Activated CD8-positive, alpha-beta memory T cell treated with anti-CD3 and anti-CD28 coated beads, Interleukin-2, amount 10 ng/mL, durations not matched to agents 7 days and 5 days (primary cell): ENCODE measurements around the gene CERK. TPM values are rescaled to one million over a fixed set of nuclear protein-coding genes. Genes with fewer than 3 reads are reported as not detected.
A peak's percentile ranks its signal among the peaks of the same experiment; 100 is the strongest.
"Not testable (repeated sequence)": the region's sequence is repeated elsewhere in the genome, so short reads cannot be mapped to it uniquely, and the experiment has no call there.

Source experiments
- ATAC-seq: fragments of 150-1000 bp; cut with Tn5 transposase; one replicate; pipeline ENCODE4 v1.10.0; 2021; ENCODE audit warnings: moderate library complexity
- CTCF ChIA-PET: fragments of 350-600 bp; sonication (Branson Sonifier 250); formaldehyde crosslinking; loops from one replicate; lab custom pipeline; 2021; ENCODE audit warnings: antibody characterized with exemption; lab: Charles Lee
- DNase-seq: peaks from one replicate; pipeline ENCODE4 v3.0.0-alpha.2; 2020
- H3K27ac Mint-ChIP-seq: one replicate; pipeline ENCODE4 v1.8.0; 2021; ENCODE audit warnings: mild to moderate bottlenecking, mixed read lengths
- H3K27me3 Mint-ChIP-seq: one replicate; pipeline ENCODE4 v1.8.0; 2021; ENCODE audit warnings: mixed read lengths
- H3K36me3 Mint-ChIP-seq: one replicate; pipeline ENCODE4 v1.8.0; 2021; ENCODE audit warnings: mild to moderate bottlenecking, mixed read lengths
- H3K4me1 Mint-ChIP-seq: one replicate; pipeline ENCODE4 v1.8.0; 2021; ENCODE audit warnings: mixed read lengths
- H3K4me3 Mint-ChIP-seq: one replicate; pipeline ENCODE4 v1.8.0; 2021; ENCODE audit warnings: mild to moderate bottlenecking, moderate library complexity, mixed read lengths
- H3K9me3 Mint-ChIP-seq: one replicate; pipeline ENCODE4 v1.8.0; 2022; ENCODE audit warnings: low read depth, mixed read lengths
- total RNA-seq, 2 experiments: library from RNA; stranded (reverse); gene quantifications; one replicate each; pipeline ENCODE4 v1.2.3, GENCODE V29; 2021

The CERK gene
- 10 to 100 TPM; 53.3 to 59.7 TPM for total RNA-seq

- peak; percentile 69 for DNase-seq
Measured at GRCh38 chr22:46737976-46738646, at the start of gene CERK. Gene CERK (minus strand): TSS chr22:46738252. CDS start chr22:46738148, 104 bp downstream.

GRCh38 chr22:46783721-46784120 is 45.7 kb upstream of the CERK start:
- CTCF ChIA-PET, result interaction anchor here (1.3 to 1.5 kb wide), 2 partner anchors 20 to 35 kb away, joined by 3 to 4 read pairs; no protein-coding TSS in a partner anchor
- Mint-ChIP-seq H3K4me1 (peaks cover 14% of the 10 kb centered on the region), H3K4me3 (no peak overlapping the region), H3K27ac (no peak overlapping the region), H3K9me3 (no peaks in the 10 kb centered on the region), H3K27me3 (no peaks in the 10 kb centered on the region), H3K36me3 (peaks cover 4% of the 10 kb centered on the region)
- no peak for ATAC-seq
- DNase-seq, result no peak

More at GRCh38 chr22:46737976-46738646, at the start of gene CERK:
- Mint-ChIP-seq H3K27me3 (no peaks in the 10 kb centered on the region), H3K36me3 (peaks cover 16% of the 10 kb centered on the region), H3K4me1 (peaks cover 33% of the 10 kb centered on the region), H3K9me3 (peaks cover 5% of the 10 kb centered on the region), H3K4me3 (peak within 1 kb of the TSS; percentile 86), H3K27ac (peak within 1 kb of the TSS; percentile 92)
- CTCF ChIA-PET, result interaction anchor here (1.1 to 1.4 kb wide), 2 partner anchors 20 to 21 kb away, joined by 3 read pairs; no protein-coding TSS in a partner anchor
- ATAC-seq, result peak; percentile 66

- H3K36me3 Mint-ChIP-seq, CTCF ChIA-PET, H3K27ac Mint-ChIP-seq, H3K27me3 Mint-ChIP-seq, H3K9me3 Mint-ChIP-seq, ATAC-seq, H3K4me1 Mint-ChIP-seq, H3K4me3 Mint-ChIP-seq, DNase-seq: not testable (repeated sequence)
Measured at GRCh38 chr22:46782200-46782599, 44.1 kb upstream of the CERK start.

- CTCF ChIA-PET, result interaction anchor here (0.7 to 1.1 kb wide), 4 partner anchors 14 to 427 kb away, joined by 3 to 4 read pairs (median 3); no protein-coding TSS in a partner anchor
- DNase-seq (no peak), ATAC-seq (no peak)
- Mint-ChIP-seq H3K4me1 (peaks cover 18% of the 10 kb centered on the region), H3K4me3 (no peak overlapping the region), H3K27ac (no peak overlapping the region), H3K36me3 (no peaks in the 10 kb centered on the region), H3K27me3 (no peaks in the 10 kb centered on the region), H3K9me3 (no peaks in the 10 kb centered on the region)
Measured at GRCh38 chr22:46781291-46781690, 43.2 kb upstream of the CERK start.

- Mint-ChIP-seq H3K27ac (no peak overlapping the region), H3K36me3 (no peaks in the 10 kb centered on the region), H3K4me1 (peaks cover 26% of the 10 kb centered on the region), H3K27me3 (no peaks in the 10 kb centered on the region), H3K4me3 (no peak overlapping the region), H3K9me3 (no peaks in the 10 kb centered on the region)
- ATAC-seq (no peak), DNase-seq (no peak)
- CTCF ChIA-PET, result interaction anchor here (0.8 to 1.5 kb wide), 4 partner anchors 15 to 32 kb away, joined by 3 to 5 read pairs (median 4); no protein-coding TSS in a partner anchor
Measured at GRCh38 chr22:46780453-46780852, 42.4 kb upstream of the CERK start.

- Mint-ChIP-seq H3K4me3 (no peak overlapping the region), H3K27me3 (no peaks in the 10 kb centered on the region), H3K27ac (no peak overlapping the region), H3K9me3 (no peaks in the 10 kb centered on the region), H3K36me3 (no peaks in the 10 kb centered on the region), H3K4me1 (peaks cover 34% of the 10 kb centered on the region)
- CTCF ChIA-PET, result interaction anchor here (1.5 kb wide), 1 partner anchor 19 kb away, joined by 5 read pairs; no protein-coding TSS in a partner anchor
- ATAC-seq (no peak), DNase-seq (no peak)
Measured at GRCh38 chr22:46779651-46780050, 41.6 kb upstream of the CERK start.

GRCh38 chr22:46779023-46779422 is 41.0 kb upstream of the CERK start:
- CTCF ChIA-PET, result interaction anchor here (1.5 kb wide), 1 partner anchor 20 kb away, joined by 5 read pairs; no protein-coding TSS in a partner anchor
- peaks cover 39% of the 10 kb centered on the region for H3K4me1 Mint-ChIP-seq
- no peak for ATAC-seq
- H3K9me3 Mint-ChIP-seq, result no peaks in the 10 kb centered on the region
- H3K4me3 Mint-ChIP-seq, result no peak overlapping the region
- H3K27me3 Mint-ChIP-seq, result no peaks in the 10 kb centered on the region
- DNase-seq, result no peak
- no peak overlapping the region for H3K27ac Mint-ChIP-seq
- no peaks in the 10 kb centered on the region for H3K36me3 Mint-ChIP-seq

- ATAC-seq, result no peak
- H3K27me3 Mint-ChIP-seq, result no peaks in the 10 kb centered on the region
Measured at GRCh38 chr22:46777609-46777970, 39.5 kb upstream of the CERK start.

GRCh38 chr22:46776876-46777608 is 39.0 kb upstream of the CERK start:
- DNase-seq, result no peak
- CTCF ChIA-PET, result interaction anchor here (1.4 to 1.9 kb wide), 2 partner anchors 16 to 26 kb away, joined by 3 to 5 read pairs; no protein-coding TSS in a partner anchor
- Mint-ChIP-seq H3K4me3 (peak overlapping the region; percentile 68), H3K4me1 (peaks cover 53% of the 10 kb centered on the region), H3K27ac (peak overlapping the region; percentile 88), H3K9me3 (no peaks in the 10 kb centered on the region), H3K36me3 (no peaks in the 10 kb centered on the region), H3K27me3 (no peaks in the 10 kb centered on the region)
- ATAC-seq, result no peak

More at GRCh38 chr22:46777609-46777970, 39.5 kb upstream of the CERK start:
- Mint-ChIP-seq H3K4me3 (peak overlapping the region; percentile 68), H3K36me3 (no peaks in the 10 kb centered on the region), H3K27ac (peak overlapping the region; percentile 88), H3K9me3 (no peaks in the 10 kb centered on the region), H3K4me1 (peaks cover 53% of the 10 kb centered on the region)
- DNase-seq, result no peak
- CTCF ChIA-PET, result interaction anchor here (0.9 to 1.9 kb wide), 2 partner anchors 21 to 26 kb away, joined by 3 to 5 read pairs; no protein-coding TSS in a partner anchor

- Mint-ChIP-seq H3K36me3 (peaks cover 2% of the 10 kb centered on the region), H3K4me3 (peak overlapping the region; percentile 68), H3K4me1 (peaks cover 53% of the 10 kb centered on the region), H3K27ac (peak overlapping the region; percentile 88), H3K27me3 (no peaks in the 10 kb centered on the region), H3K9me3 (no peaks in the 10 kb centered on the region)
- no peak for ATAC-seq
- CTCF ChIA-PET, result interaction anchor here (1.0 to 1.4 kb wide), 2 partner anchors 15 to 23 kb away, joined by 3 read pairs; no protein-coding TSS in a partner anchor
- DNase-seq, result no peak
Measured at GRCh38 chr22:46775850-46776826, 38.1 kb upstream of the CERK start.

GRCh38 chr22:46774980-46775849 is 37.2 kb upstream of the CERK start:
- DNase-seq, result no peak
- Mint-ChIP-seq H3K9me3 (no peaks in the 10 kb centered on the region), H3K36me3 (peaks cover 5% of the 10 kb centered on the region), H3K27ac (peak overlapping the region; percentile 88), H3K4me3 (peak overlapping the region; percentile 68), H3K4me1 (peaks cover 56% of the 10 kb centered on the region), H3K27me3 (no peaks in the 10 kb centered on the region)
- no peak for ATAC-seq
- CTCF ChIA-PET, result interaction anchor here (0.8 to 2.5 kb wide), 7 partner anchors 11 to 28 kb away, joined by 3 to 9 read pairs (median 4); no protein-coding TSS in a partner anchor
